ENCODE measurements around the gene KCNMA1. TPM values are rescaled to one million over a fixed set of nuclear protein-coding genes. Genes with fewer than 3 reads are reported as not detected.

Gene KCNMA1
- total and polyA plus RNA-seq, 9 of the 15 experiments (the other 6 are each of a cell fraction or from before 2014, with no cell fraction given): 0.01 to 0.95 (median 0.15) TPM; not detected in 4

- Histone ChIP-seq H3K36me3 (ENCODE audit: control insufficient read depth, insufficient read depth, low read length) (no peaks in the 10 kb centered on the region), H3K9me1 (ENCODE audit: control insufficient read depth, insufficient read depth, low read length) (no peaks in the 10 kb centered on the region), H3K4me3 (no peak overlapping the region), H2AFZ (ENCODE audit: low read depth, low read length) (no peak overlapping the region), H4K20me1 (replicated peaks; ENCODE audit: control insufficient read depth, insufficient read depth, low read length) (no peaks in the 10 kb centered on the region; the same call in 1 of the 2 replicates), H3K4me2 (ENCODE audit: insufficient read depth, low read length) (no peak overlapping the region), H3K9ac (ENCODE audit: insufficient read depth in 1 of 2, low read depth in 2 of 2, low read length in 2 of 2) (no peak overlapping the region), H3K4me1 (replicated peaks in 1 of 2; ENCODE audit: control insufficient read depth in 2 of 2, insufficient read depth in 2 of 2, low read length in 2 of 2) (no peaks in the 10 kb centered on the region), H3K9me3 (replicated peaks; ENCODE audit: control insufficient read depth, insufficient read depth, low read depth, low read length) (no peaks in the 10 kb centered on the region), H3K79me2 (ENCODE audit: control insufficient read depth, insufficient read depth, low read length) (no peaks in the 10 kb centered on the region), H3K27me3 (ENCODE audit: control insufficient read depth in 2 of 2, insufficient read depth in 2 of 2, low read length in 2 of 2) (peaks cover 0 to 27% of the 10 kb centered on the region in 2 experiments; a peak in 3 of 5 replicates), H3K27ac (ENCODE audit: extremely low read depth, low read depth, low read length) (no peak overlapping the region)
- ChIA-PET POLR2A (interaction anchor here (1.1 kb wide), 1 partner anchor 116 kb away, joined by 4 read pairs; no protein-coding TSS in a partner anchor), CTCF (ENCODE audit: low intra/inter-chr PET ratio) (no interaction called here)
- BruUV-seq (replicated peaks): no TSS peak
- in situ Hi-C loops (cut with MboI) (no loop called here), intact Hi-C loops (cut with micrococcal nuclease) (no loop called here)
- FAIRE-seq (no peak), DNase-seq (ENCODE audit: extremely low read depth in 1 of 4, low spot score in 3 of 4) (no peak), ATAC-seq (no peak)
- 2% methylated on average over 6 of the region's 6 CpGs for WGBS (ENCODE audit: insufficient coverage, low coverage, missing lambda C conversion rate)
- no peak for TF ChIP-seq ZNF785 (CRISPR knock-in tag; IDR thresholded peaks at IDR 0.05)
- TF ChIP-seq DMBX1 (CRISPR knock-in tag; IDR thresholded peaks at IDR 0.05; ENCODE audit: borderline replicate concordance): no peak
- no peak for TF ChIP-seq THAP12 (CRISPR knock-in tag; IDR thresholded peaks at IDR 0.05)
- no peak for TF ChIP-seq NR1H2 (CRISPR knock-in tag; IDR thresholded peaks at IDR 0.05)
- TF ChIP-seq RAD21 (CRISPR knock-in tag; conservative IDR thresholded peaks at IDR 0.05 in 1 of 2, IDR thresholded peaks at IDR 0.05 in 1 of 2): no peak
- TF ChIP-seq DNMT1 (IDR thresholded peaks at IDR 0.05): no peak
- no peak for TF ChIP-seq PHF21A (IDR thresholded peaks at IDR 0.05; ENCODE audit: borderline replicate concordance, low read depth)
- TF ChIP-seq GTF2E2 (tag; IDR thresholded peaks at IDR 0.05): no peak
- TF ChIP-seq RBM17 (IDR thresholded peaks at IDR 0.05; ENCODE audit: borderline replicate concordance, low read depth, low read length): no peak
- TF ChIP-seq YY1 (IDR thresholded peaks at IDR 0.05; ENCODE audit: borderline replicate concordance in 1 of 3, control insufficient read depth in 1 of 3, extremely low read depth in 1 of 3, insufficient read depth in 3 of 3, insufficient read length in 1 of 3, insufficient replicate concordance in 2 of 3, low read depth in 1 of 3, low read length in 2 of 3): no peak
- TF ChIP-seq C11orf30 (IDR thresholded peaks at IDR 0.05; ENCODE audit: low read depth): no peak
- no peak for TF ChIP-seq ATF7 (IDR thresholded peaks at IDR 0.05)
Observed at GRCh38 chr10:77361831-77362230, 275.8 kb downstream of the KCNMA1 start.
